Heart right ventricle (tissue), 16 donors: Measurements from ENCODE around the gene EGLN3. TPM values are rescaled to one million over a fixed set of nuclear protein-coding genes. Genes with fewer than 3 reads are reported as not detected.

Experiments used
- ATAC-seq, 8 donors: fragments of 200-7000 bp; cut with Tn5 transposase; one replicate each; pipeline ENCODE4 v1.9.1; 2020; ENCODE audit warnings: mild to moderate bottlenecking in 8 of 8, moderate library complexity in 8 of 8, moderate number of reproducible peaks in 1 of 8
- DNase-seq, 2 donors: peaks; one replicate each; pipeline ENCODE4 v3.0.0-alpha.2; 2020
- H3K27ac ChIP-seq, 10 donors: fragments of 200-600 bp; sonication (generic) in 2 of 10; one replicate each; pipeline versions ENCODE4 v1.5.0 to v1.8.0; 2020 to 2022; ENCODE audit warnings: mild to moderate bottlenecking in 3 of 10
- H3K27me3 ChIP-seq, 7 donors: fragments of 200-600 bp; one replicate each; pipeline ENCODE4 v1.8.0; 2021 to 2022; ENCODE audit warnings: mild to moderate bottlenecking in 2 of 7
- H3K36me3 ChIP-seq, 9 donors: fragments of 200-600 bp; sonication (generic) in 1 of 9; one replicate each; pipeline versions ENCODE4 v1.5.0 to v1.8.0; 2020 to 2022; ENCODE audit warnings: mild to moderate bottlenecking in 2 of 9
- H3K4me1 ChIP-seq, 9 donors: fragments of 200-600 bp; sonication (generic) in 1 of 9; one replicate each; pipeline versions ENCODE4 v1.5.0 to v1.8.0; 2020 to 2022; ENCODE audit warnings: mild to moderate bottlenecking in 4 of 9
- H3K4me3 ChIP-seq, 10 donors: fragments of 200-600 bp; sonication (generic) in 2 of 10; one replicate each; pipeline versions ENCODE4 v1.5.0 to v1.8.0; 2020 to 2022; ENCODE audit warnings: mild to moderate bottlenecking in 7 of 10, moderate library complexity in 2 of 10
- H3K9me3 ChIP-seq, 11 donors: fragments of 200-600 bp in 10 of 11; sonication (generic) in 2 of 11; one replicate each; pipeline versions ENCODE4 v1.5.0 to v1.8.0; 2013 to 2022; ENCODE audit warnings: mild to moderate bottlenecking in 2 of 11, control low read depth in 1 of 11, moderate library complexity in 1 of 11
- WGBS, 2 donors: extraction: QIAGEN DNeasy Blood & Tissue Kit; methylation state at CpG; one replicate each; pipeline ENCODE4 v1.1.7; 2013; ENCODE audit warnings: inconsistent platforms in 1 of 2; 5-methylcytosine and 5-hydroxymethylcytosine counted together
- intact Hi-C, 10 donors: fragments of 100-400 bp; cut with DNase I; formaldehyde crosslinking; loops; one replicate each; pipeline versions ENCODE4 v1.11.1 to v1.14.2; 2022
- polyA plus RNA-seq, 2 donors: library from polyadenylated mRNA; stranded (reverse); fragments of 200-250 nt; gene quantifications; one replicate each; pipeline ENCODE4 v1.2.3, GENCODE V29; 2013
- total RNA-seq, 10 donors: library from RNA; stranded (reverse); fragmentation: NEBNext Ultra II Directional in 3 of 10; extraction: Animal tissue kit (Norgen Biotek cat#: 25700) in 3 of 10; gene quantifications; one replicate each; pipeline versions ENCODE4 v1.2.1 to v1.2.4, GENCODE V29; 2021 to 2023
- TF ChIP-seq, protein P1 (sequence below), 9 donors: fragments of 200-600 bp; sonication (generic) in 2 of 9; IDR thresholded peaks; one replicate each; pipeline versions ENCODE4 v1.5.0 to v1.8.0; 2021 to 2022; ENCODE audit warnings: antibody characterized with exemption in 9 of 9, mild to moderate bottlenecking in 5 of 9, moderate library complexity in 1 of 9
- donor health status: Arrhythmogenic right ventricular cardiomyopathy.
- donor health status: ischemic (EF 13 %, LVEDD 7.1; RV severe dilation, severe dysfunction).
- donor health status: healthy with polysubstance abuse.
- donor health status: DM: no; HTN: yes; CAD: no.
- donor health status: DM: no; HTN: no; CAD: no.
- donor health status: ischemic (EF 25% LVEDD 6.9; RV normal size, moderate dysfunction).
- donor health status: ischemic (EF 25% LVEDD 5.7; RV mildly dilated, moderate dysfunction).
- donor health status: healthy.
- donor health status: DM: yes; HTN: yes; CAD: no.
- donor health status: Ischemic cardiomyopathy.
- donor health status: ischemic (EF 35%, LVEDD 5.7; RV mildly dilated, moderate dysfunction).
- donor health status: nonischemic (EF 11% LVEDD 7.7; RV severe dilation, severe dysfunction).
- donor health status: DM: yes; HTN: yes; CAD: no.
- donor health status: PGD.
- donor health status: ischemic (EF 29% LVEDD 5.4; RV normal size, mild dysfunction).
- donor health status: nonischemic (EF 23%, LVEDD 6.1; RV moderate dilation, normal function).

EGLN3 gene
- total and polyA plus RNA-seq, 12 donors: 33.7 to 281 (median 169) TPM

DNA sequence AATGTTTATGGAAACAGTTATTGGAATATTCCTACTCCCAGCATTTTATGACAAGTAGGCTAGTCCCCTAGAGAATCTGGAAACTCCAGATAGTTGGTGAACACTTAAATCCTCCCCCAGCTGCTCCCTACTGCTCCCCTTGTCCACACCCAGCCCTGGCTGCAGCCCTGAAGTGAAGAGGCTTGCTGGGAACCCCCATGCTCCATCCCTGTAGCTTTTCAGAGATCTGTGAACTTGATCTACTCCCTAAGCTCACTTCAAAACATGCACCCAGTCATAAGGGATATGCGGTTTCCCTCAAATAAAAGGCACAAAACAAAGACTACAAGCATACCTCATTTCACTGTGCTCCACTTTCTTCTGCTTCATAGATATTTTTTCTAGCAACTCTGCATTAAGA lies 33.2 kb downstream of the EGLN3 start:
- H3K9me3 ChIP-seq: no peaks in the 10 kb centered on the region
- H3K27me3 ChIP-seq: no peaks in the 10 kb centered on the region
- H3K36me3 ChIP-seq: peaks cover 0 to 13% (median 0%) of the 10 kb centered on the region in 9 donors
- intact Hi-C loops: no loop called here
- H3K4me1 ChIP-seq: peaks cover 0 to 55% (median 29%) of the 10 kb centered on the region in 9 donors
- peak overlapping the region in 9 of 10 donors; percentile 3 to 72 (median 32) for H3K27ac ChIP-seq
- no peak overlapping the region for H3K4me3 ChIP-seq
- TF ChIP-seq, protein P1, sequence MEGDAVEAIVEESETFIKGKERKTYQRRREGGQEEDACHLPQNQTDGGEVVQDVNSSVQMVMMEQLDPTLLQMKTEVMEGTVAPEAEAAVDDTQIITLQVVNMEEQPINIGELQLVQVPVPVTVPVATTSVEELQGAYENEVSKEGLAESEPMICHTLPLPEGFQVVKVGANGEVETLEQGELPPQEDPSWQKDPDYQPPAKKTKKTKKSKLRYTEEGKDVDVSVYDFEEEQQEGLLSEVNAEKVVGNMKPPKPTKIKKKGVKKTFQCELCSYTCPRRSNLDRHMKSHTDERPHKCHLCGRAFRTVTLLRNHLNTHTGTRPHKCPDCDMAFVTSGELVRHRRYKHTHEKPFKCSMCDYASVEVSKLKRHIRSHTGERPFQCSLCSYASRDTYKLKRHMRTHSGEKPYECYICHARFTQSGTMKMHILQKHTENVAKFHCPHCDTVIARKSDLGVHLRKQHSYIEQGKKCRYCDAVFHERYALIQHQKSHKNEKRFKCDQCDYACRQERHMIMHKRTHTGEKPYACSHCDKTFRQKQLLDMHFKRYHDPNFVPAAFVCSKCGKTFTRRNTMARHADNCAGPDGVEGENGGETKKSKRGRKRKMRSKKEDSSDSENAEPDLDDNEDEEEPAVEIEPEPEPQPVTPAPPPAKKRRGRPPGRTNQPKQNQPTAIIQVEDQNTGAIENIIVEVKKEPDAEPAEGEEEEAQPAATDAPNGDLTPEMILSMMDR (IDR thresholded peaks at IDR 0.05): no peak
- peak in 6 of 8 donors; percentile 18 to 43 (median 32) for ATAC-seq
- WGBS, 2 donors: 72% methylated on average over 1 of the region's 1 CpG
- no peak for DNase-seq

DNA sequence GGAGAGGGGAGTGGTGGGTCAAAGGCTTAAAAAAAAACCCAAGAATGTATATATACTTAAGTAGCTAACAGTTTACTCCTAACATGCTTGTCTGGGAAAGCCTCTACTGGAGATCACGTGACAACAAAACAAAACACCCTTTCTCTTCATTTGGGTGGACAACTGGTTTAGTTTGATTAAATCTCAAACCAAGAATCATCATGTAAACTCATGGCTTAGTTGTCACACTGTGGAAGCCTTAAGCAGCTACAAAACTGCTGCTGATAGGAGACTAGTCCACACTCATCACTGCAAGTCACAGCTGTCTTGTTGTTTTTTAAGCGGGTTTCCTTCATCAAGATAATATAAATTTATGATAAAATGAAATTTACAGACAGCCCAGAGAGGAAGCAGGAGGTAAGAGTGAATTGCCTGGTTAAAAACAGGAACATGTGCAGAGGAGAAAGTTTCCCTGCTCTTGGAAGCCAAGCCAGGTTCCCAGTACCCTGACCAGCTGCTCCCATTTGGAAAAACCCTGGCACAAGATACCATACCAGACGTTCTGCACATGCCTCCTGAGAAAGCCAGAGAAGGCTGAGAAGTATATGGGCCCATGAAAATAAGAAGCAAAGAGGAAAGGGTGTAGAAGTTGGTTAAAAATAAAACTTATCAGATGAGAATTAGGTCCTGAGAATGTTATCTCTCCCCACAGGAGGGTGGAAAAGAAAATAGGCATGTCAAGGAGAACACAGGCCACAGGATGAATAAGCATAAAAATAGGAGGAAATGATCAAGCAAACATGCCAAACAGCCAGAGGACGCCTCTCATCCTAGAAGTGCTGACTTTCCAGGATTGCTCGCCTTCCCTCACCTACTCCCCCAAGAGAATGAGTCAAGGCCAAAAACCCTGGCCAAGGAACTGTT lies 34.0 kb downstream of the EGLN3 start:
- DNase-seq (peak in 1 of 2 donors; percentile 45), ATAC-seq (peak; percentile 50 to 86 (median 81))
- Histone ChIP-seq H3K36me3 (peaks cover 0 to 5% (median 0%) of the 10 kb centered on the region in 9 donors), H3K4me3 (no peak overlapping the region), H3K27ac (peak overlapping the region in 9 of 10 donors; percentile 3 to 72 (median 45)), H3K4me1 (peaks cover 0 to 49% (median 29%) of the 10 kb centered on the region in 9 donors), H3K9me3 (no peaks in the 10 kb centered on the region), H3K27me3 (no peaks in the 10 kb centered on the region)
- TF ChIP-seq, protein P1 (IDR thresholded peaks at IDR 0.05): peak in 3 of 9 donors; percentile 6 to 8 (median 8)
- 31 to 33% methylated on average over 5 of the region's 5 CpGs for WGBS, 2 donors
- intact Hi-C loops: no loop called here

DNA sequence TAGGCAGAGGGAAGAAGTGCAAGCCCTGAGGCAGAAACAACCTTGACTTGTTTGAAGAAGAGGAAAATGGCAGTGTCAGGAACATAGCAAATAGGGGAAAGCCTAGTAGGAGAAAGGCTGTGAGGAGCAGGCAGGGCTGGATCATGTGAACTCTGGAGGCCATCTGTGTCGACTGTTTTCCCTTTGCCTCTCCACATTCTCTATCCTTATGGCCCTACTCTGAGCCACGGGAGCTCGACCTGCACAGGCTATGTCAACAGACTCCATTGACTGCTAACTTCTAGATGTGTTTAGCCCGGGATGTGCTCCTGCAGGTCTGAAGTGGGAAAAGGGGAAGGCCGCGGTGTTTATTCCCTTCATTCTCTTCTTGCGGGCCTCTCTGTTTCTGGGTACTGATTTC lies 35.2 kb downstream of the EGLN3 start:
- DNase-seq: no peak
- ATAC-seq: peak in 1 of 8 donors; percentile 53
- Histone ChIP-seq H3K4me1 (peaks cover 0 to 46% (median 29%) of the 10 kb centered on the region in 9 donors), H3K9me3 (no peaks in the 10 kb centered on the region), H3K27me3 (no peaks in the 10 kb centered on the region), H3K4me3 (no peak overlapping the region), H3K27ac (no peak overlapping the region), H3K36me3 (no peaks in the 10 kb centered on the region)
- WGBS, 2 donors: 95 to 98% methylated on average over 7 of the region's 7 CpGs
- TF ChIP-seq, protein P1 (IDR thresholded peaks at IDR 0.05): no peak
- intact Hi-C loops: no loop called here

GRCh38 chr14:33914676-33915516 lies 36.0 kb downstream of the EGLN3 start:
- no peaks in the 10 kb centered on the region for H3K27me3 ChIP-seq
- ATAC-seq (peak in 5 of 8 donors; percentile 23 to 41 (median 29)), DNase-seq (no peak)
- H3K4me3 ChIP-seq: no peak overlapping the region
- H3K27ac ChIP-seq: no peak overlapping the region
- intact Hi-C loops: no loop called here
- H3K36me3 ChIP-seq: no peaks in the 10 kb centered on the region
- H3K9me3 ChIP-seq: no peaks in the 10 kb centered on the region
- TF ChIP-seq, protein P1 (IDR thresholded peaks at IDR 0.05): no peak
- 85 to 89% methylated on average over 5 of the region's 5 CpGs for WGBS, 2 donors
- H3K4me1 ChIP-seq: peaks cover 0 to 46% (median 29%) of the 10 kb centered on the region in 9 donors
